Cerebellar cortex (tissue), 1 donor: ENCODE data around the gene MARCHF3.
"Not testable (repeated sequence)": the region's sequence is repeated elsewhere in the genome, so short reads cannot be mapped to it uniquely, and the experiment has no call there.

Source experiments
- DNase-seq: peaks from one replicate; pipeline ENCODE4 v3.0.0-alpha.2; 2015; ENCODE audit warnings: low spot score

The MARCHF3 gene

GRCh38 chr5:126875303-126875785 is 155.0 kb downstream of the MARCHF3 start:
- no peak for DNase-seq

GRCh38 chr5:126872561-126873354 is 157.6 kb downstream of the MARCHF3 start:
- DNase-seq: no peak

- no peak for DNase-seq
Measured at GRCh38 chr5:126871441-126871840, 158.9 kb downstream of the MARCHF3 start.

- DNase-seq: peak; percentile 39
Measured at GRCh38 chr5:126869005-126869451, 161.3 kb downstream of the MARCHF3 start.

GRCh38 chr5:126868338-126869004 is 161.9 kb downstream of the MARCHF3 start:
- no peak for DNase-seq

GRCh38 chr5:126866851-126867636 is 163.3 kb downstream of the MARCHF3 start:
- peak; percentile 73 for DNase-seq

- DNase-seq: no peak
Measured at GRCh38 chr5:126865299-126865698, 165.1 kb downstream of the MARCHF3 start.

- no peak for DNase-seq
Measured at GRCh38 chr5:126864042-126864688, 166.2 kb downstream of the MARCHF3 start.

- DNase-seq: no peak
Measured at GRCh38 chr5:126863402-126863801, 167.0 kb downstream of the MARCHF3 start.

- DNase-seq: no peak
Measured at GRCh38 chr5:126858441-126858840, 171.9 kb downstream of the MARCHF3 start.

- DNase-seq: peak; percentile 41
Measured at GRCh38 chr5:126857472-126858410, 172.6 kb downstream of the MARCHF3 start.

GRCh38 chr5:126855266-126855665 is 175.1 kb downstream of the MARCHF3 start:
- no peak for DNase-seq

GRCh38 chr5:126854526-126855110 is 175.7 kb downstream of the MARCHF3 start:
- DNase-seq: no peak

GRCh38 chr5:126853541-126854307 is 176.6 kb downstream of the MARCHF3 start:
- DNase-seq: not testable (repeated sequence)

GRCh38 chr5:126852841-126853271 is 177.5 kb downstream of the MARCHF3 start:
- DNase-seq: no peak

- DNase-seq: no peak
Measured at GRCh38 chr5:126852091-126852571, 178.2 kb downstream of the MARCHF3 start.

GRCh38 chr5:126851501-126852011 is 178.8 kb downstream of the MARCHF3 start:
- no peak for DNase-seq

- no peak for DNase-seq
Measured at GRCh38 chr5:126849101-126849678, 181.2 kb downstream of the MARCHF3 start.

- no peak for DNase-seq
Measured at GRCh38 chr5:126848253-126848652, 182.1 kb downstream of the MARCHF3 start.
